ENCODE measurements around the gene ADAMTS10.
A peak's percentile ranks its signal among the peaks of the same experiment; 100 is the strongest.
"Not testable (repeated sequence)": the region's sequence is repeated elsewhere in the genome, so short reads cannot be mapped to it uniquely, and the experiment has no call there.

The ADAMTS10 gene

GRCh38 chr19:8558325-8558724, 52.2 kb downstream of the ADAMTS10 start:
- in situ Hi-C loops (cut with HindIII; ENCODE audit: low pct_ligation_motif_present, low sequenced_read_pairs), result no loop called here
- no peak overlapping the region for H3K27ac ChIP-seq
- DNase-seq, result no peak
- no peaks in the 10 kb centered on the region for H3K27me3 ChIP-seq (replicated peaks)
- no peak overlapping the region for H3K4me3 ChIP-seq (ENCODE audit: low read depth, low read length)
- no peaks in the 10 kb centered on the region for H3K36me3 ChIP-seq (replicated peaks)
- no peak for TF ChIP-seq CTCF (IDR thresholded peaks at IDR 0.05; ENCODE audit: low read depth, low read length, missing control alignments)

- no peak overlapping the region for H3K27ac ChIP-seq
- H3K36me3 ChIP-seq (replicated peaks), result no peaks in the 10 kb centered on the region
- in situ Hi-C loops (cut with HindIII; ENCODE audit: low pct_ligation_motif_present, low sequenced_read_pairs), result no loop called here
Observed at GRCh38 chr19:8557642-8558238, 52.8 kb downstream of the ADAMTS10 start.

GRCh38 chr19:8553729-8554128, 56.8 kb downstream of the ADAMTS10 start:
- H3K27me3 ChIP-seq (replicated peaks); DNase-seq; H3K36me3 ChIP-seq (replicated peaks); H3K27ac ChIP-seq; H3K4me3 ChIP-seq (ENCODE audit: low read depth, low read length); in situ Hi-C loops (cut with HindIII; ENCODE audit: low pct_ligation_motif_present, low sequenced_read_pairs): not testable (repeated sequence)

More at GRCh38 chr19:8557642-8558238, 52.8 kb downstream of the ADAMTS10 start:
- DNase-seq, result no peak
- no peak for TF ChIP-seq CTCF (IDR thresholded peaks at IDR 0.05; ENCODE audit: low read depth, low read length, missing control alignments)
- no peaks in the 10 kb centered on the region for H3K27me3 ChIP-seq (replicated peaks)
- no peak overlapping the region for H3K4me3 ChIP-seq (ENCODE audit: low read depth, low read length)

GRCh38 chr19:8552810-8553209, 57.7 kb downstream of the ADAMTS10 start:
- peak; percentile 27 for DNase-seq
- Histone ChIP-seq H3K27ac (no peak overlapping the region), H3K36me3 (replicated peaks) (no peaks in the 10 kb centered on the region), H3K4me3 (ENCODE audit: low read depth, low read length) (peak overlapping the region; percentile 40), H3K27me3 (replicated peaks) (no peaks in the 10 kb centered on the region)
- in situ Hi-C loops (cut with HindIII; ENCODE audit: low pct_ligation_motif_present, low sequenced_read_pairs), result no loop called here
- no peak for TF ChIP-seq CTCF (IDR thresholded peaks at IDR 0.05; ENCODE audit: low read depth, low read length, missing control alignments)

- Histone ChIP-seq H3K27ac (no peak overlapping the region), H3K36me3 (replicated peaks) (no peaks in the 10 kb centered on the region), H3K27me3 (replicated peaks) (no peaks in the 10 kb centered on the region), H3K4me3 (ENCODE audit: low read depth, low read length) (no peak overlapping the region)
- in situ Hi-C loops (cut with HindIII; ENCODE audit: low pct_ligation_motif_present, low sequenced_read_pairs), result no loop called here
- no peak for DNase-seq
- no peak for TF ChIP-seq CTCF (IDR thresholded peaks at IDR 0.05; ENCODE audit: low read depth, low read length, missing control alignments)
Observed at GRCh38 chr19:8550070-8550469, 60.4 kb downstream of the ADAMTS10 start.

GRCh38 chr19:8545743-8546142, 64.8 kb downstream of the ADAMTS10 start:
- TF ChIP-seq CTCF (IDR thresholded peaks at IDR 0.05; ENCODE audit: low read depth, low read length, missing control alignments), result no peak
- in situ Hi-C loops (cut with HindIII; ENCODE audit: low pct_ligation_motif_present, low sequenced_read_pairs), result no loop called here
- no peak for DNase-seq
- no peaks in the 10 kb centered on the region for H3K27me3 ChIP-seq (replicated peaks)
- H3K36me3 ChIP-seq (replicated peaks), result no peaks in the 10 kb centered on the region
- H3K27ac ChIP-seq, result no peak overlapping the region
- H3K4me3 ChIP-seq (ENCODE audit: low read depth, low read length), result no peak overlapping the region

Measured in brain microvascular endothelial cell (primary cell).